ENCODE data around the gene PGAM5. TPM values are rescaled to one million over a fixed set of nuclear protein-coding genes. Genes with fewer than 3 reads are reported as not detected.

The PGAM5 gene
- total and polyA plus RNA-seq, 2 of the 4 experiments (the other 2 are of a cell fraction) = 25.2 to 37.8 TPM

DNA sequence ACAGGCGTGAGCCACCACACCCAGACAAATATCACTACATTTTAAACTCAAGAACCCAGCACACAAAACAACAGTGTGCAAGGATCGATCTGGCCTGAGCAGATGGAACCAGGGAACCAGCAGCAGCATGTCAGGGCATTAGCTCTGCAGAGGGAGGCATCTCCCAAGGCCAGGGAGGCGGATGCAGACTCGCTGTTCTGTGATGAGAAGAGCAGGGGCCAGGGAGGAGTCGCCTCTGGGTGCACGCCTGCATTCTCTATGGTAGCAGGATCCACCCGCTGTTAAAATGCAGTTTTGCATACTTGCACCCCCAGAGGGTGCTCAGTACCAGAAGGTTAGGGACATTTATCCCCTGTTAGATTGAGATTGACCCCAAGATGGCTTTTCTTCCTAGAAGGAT is 17.9 kb downstream of the PGAM5 start:
- Histone ChIP-seq H3K23ac (ENCODE audit: low read depth, low read length) (no peak overlapping the region), H3K9ac (ENCODE audit: low read depth, low read length) (no peak overlapping the region), H2AK5ac (ENCODE audit: low read depth, low read length) (no peak overlapping the region), H3K36me3 (ENCODE audit: control insufficient read depth, insufficient read depth, low read length) (peaks cover 71% of the 10 kb centered on the region), H3K27ac (ENCODE audit: insufficient read depth, low read length) (no peak overlapping the region), H2BK15ac (ENCODE audit: low read depth, low read length) (no peak overlapping the region), H3K4ac (ENCODE audit: low read depth, low read length) (no peak overlapping the region), H2BK5ac (ENCODE audit: low read depth, low read length, poor library complexity, severe bottlenecking) (no peak overlapping the region), H3K56ac (ENCODE audit: extremely low read depth, insufficient read depth, low read length) (no peak overlapping the region), H3K9me3 (ENCODE audit: control insufficient read depth, insufficient read depth, low read length) (no peaks in the 10 kb centered on the region), H3K4me2 (ENCODE audit: low read depth, low read length) (no peak overlapping the region), H4K91ac (ENCODE audit: insufficient read depth, low read depth, low read length) (no peak overlapping the region), H2BK20ac (ENCODE audit: low read depth, low read length) (no peak overlapping the region), H3K14ac (replicated peaks; ENCODE audit: low read depth, low read length) (no peak overlapping the region), H3K18ac (ENCODE audit: low read depth, low read length) (no peak overlapping the region), H4K5ac (ENCODE audit: low read depth, low read length) (no peak overlapping the region), H4K8ac (ENCODE audit: low read depth in 2 of 2, low read length in 2 of 2) (no peak overlapping the region), H2AFZ (replicated peaks; ENCODE audit: low read length, poor library complexity) (no peak overlapping the region), H3K79me1 (ENCODE audit: low read depth in 1 of 2, low read length in 2 of 2) (peaks cover 26 to 40% of the 10 kb centered on the region in 2 experiments), H2BK120ac (ENCODE audit: low read depth, low read length) (no peak overlapping the region), H3K9me1 (ENCODE audit: insufficient read depth, low read length) (no peaks in the 10 kb centered on the region), H2AK9ac (replicated peaks; ENCODE audit: low read depth, low read length, poor library complexity) (peak overlapping the region; percentile 76), H3K4me3 (ENCODE audit: insufficient read depth, low read depth, low read length) (no peak overlapping the region), H3K27me3 (ENCODE audit: control insufficient read depth, insufficient read depth, low read length) (no peaks in the 10 kb centered on the region), H3K4me1 (ENCODE audit: control insufficient read depth, insufficient read depth, low read length) (no peaks in the 10 kb centered on the region), H4K20me1 (ENCODE audit: insufficient read depth, low read length) (peaks cover 22% of the 10 kb centered on the region)
- intact Hi-C loops (cut with micrococcal nuclease) (no loop called here), dilution Hi-C loops (cut with HindIII; ENCODE audit: low sequenced_read_pairs, unreplicated experiment) (no loop called here), in situ Hi-C loops (cut with MboI; ENCODE audit: low sequenced_read_pairs) (no loop called here)
- CTCF ChIA-PET = no interaction called here
- BruUV-seq (replicated peaks) = no TSS peak
- ATAC-seq (ENCODE audit: low read depth) (no peak), DNase-seq (no peak)
- no CpG with 5 or more reads among the region's 7 CpGs for WGBS, 2 experiments (ENCODE audit: extremely low coverage in 2 of 2, insufficient read length in 1 of 2)
- TF ChIP-seq MXI1 (IDR thresholded peaks at IDR 0.05; ENCODE audit: borderline replicate concordance, low read depth, low read length) (no peak), CHD1 (IDR thresholded peaks at IDR 0.05; ENCODE audit: low read depth, low read length) (no peak), RCOR1 (IDR thresholded peaks at IDR 0.05; ENCODE audit: insufficient replicate concordance, low read length) (no peak), MAFK (IDR thresholded peaks at IDR 0.05; ENCODE audit: low read depth, low read length) (no peak), FOS (IDR thresholded peaks at IDR 0.05; ENCODE audit: low read depth, low read length) (no peak), BHLHE40 (IDR thresholded peaks at IDR 0.05; ENCODE audit: low read depth, low read length) (no peak), NFE2L2 (IDR thresholded peaks at IDR 0.05; ENCODE audit: low read depth, low read length) (no peak), RFX5 (IDR thresholded peaks at IDR 0.05; ENCODE audit: low read depth, low read length) (no peak), MAZ (IDR thresholded peaks at IDR 0.05; ENCODE audit: borderline replicate concordance, low read depth, low read length) (no peak), POLR2A (IDR thresholded peaks at IDR 0.05; ENCODE audit: low read depth, low read length) (no peak), CEBPB (IDR thresholded peaks at IDR 0.05; ENCODE audit: low read depth, low read length) (no peak), RAD21 (IDR thresholded peaks at IDR 0.05; ENCODE audit: low read length) (no peak), SMC3 (IDR thresholded peaks at IDR 0.05; ENCODE audit: low read depth, low read length) (no peak)
- TF ChIP-seq, protein P1, sequence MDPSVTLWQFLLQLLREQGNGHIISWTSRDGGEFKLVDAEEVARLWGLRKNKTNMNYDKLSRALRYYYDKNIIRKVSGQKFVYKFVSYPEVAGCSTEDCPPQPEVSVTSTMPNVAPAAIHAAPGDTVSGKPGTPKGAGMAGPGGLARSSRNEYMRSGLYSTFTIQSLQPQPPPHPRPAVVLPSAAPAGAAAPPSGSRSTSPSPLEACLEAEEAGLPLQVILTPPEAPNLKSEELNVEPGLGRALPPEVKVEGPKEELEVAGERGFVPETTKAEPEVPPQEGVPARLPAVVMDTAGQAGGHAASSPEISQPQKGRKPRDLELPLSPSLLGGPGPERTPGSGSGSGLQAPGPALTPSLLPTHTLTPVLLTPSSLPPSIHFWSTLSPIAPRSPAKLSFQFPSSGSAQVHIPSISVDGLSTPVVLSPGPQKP (IDR thresholded peaks at IDR 0.05; ENCODE audit: borderline replicate concordance, low read depth, low read length) = no peak
- TF ChIP-seq, protein P2, sequence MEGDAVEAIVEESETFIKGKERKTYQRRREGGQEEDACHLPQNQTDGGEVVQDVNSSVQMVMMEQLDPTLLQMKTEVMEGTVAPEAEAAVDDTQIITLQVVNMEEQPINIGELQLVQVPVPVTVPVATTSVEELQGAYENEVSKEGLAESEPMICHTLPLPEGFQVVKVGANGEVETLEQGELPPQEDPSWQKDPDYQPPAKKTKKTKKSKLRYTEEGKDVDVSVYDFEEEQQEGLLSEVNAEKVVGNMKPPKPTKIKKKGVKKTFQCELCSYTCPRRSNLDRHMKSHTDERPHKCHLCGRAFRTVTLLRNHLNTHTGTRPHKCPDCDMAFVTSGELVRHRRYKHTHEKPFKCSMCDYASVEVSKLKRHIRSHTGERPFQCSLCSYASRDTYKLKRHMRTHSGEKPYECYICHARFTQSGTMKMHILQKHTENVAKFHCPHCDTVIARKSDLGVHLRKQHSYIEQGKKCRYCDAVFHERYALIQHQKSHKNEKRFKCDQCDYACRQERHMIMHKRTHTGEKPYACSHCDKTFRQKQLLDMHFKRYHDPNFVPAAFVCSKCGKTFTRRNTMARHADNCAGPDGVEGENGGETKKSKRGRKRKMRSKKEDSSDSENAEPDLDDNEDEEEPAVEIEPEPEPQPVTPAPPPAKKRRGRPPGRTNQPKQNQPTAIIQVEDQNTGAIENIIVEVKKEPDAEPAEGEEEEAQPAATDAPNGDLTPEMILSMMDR (conservative IDR thresholded peaks at IDR 0.05; ENCODE audit: low read depth, low read length) = no peak
- TF ChIP-seq, protein P3, sequence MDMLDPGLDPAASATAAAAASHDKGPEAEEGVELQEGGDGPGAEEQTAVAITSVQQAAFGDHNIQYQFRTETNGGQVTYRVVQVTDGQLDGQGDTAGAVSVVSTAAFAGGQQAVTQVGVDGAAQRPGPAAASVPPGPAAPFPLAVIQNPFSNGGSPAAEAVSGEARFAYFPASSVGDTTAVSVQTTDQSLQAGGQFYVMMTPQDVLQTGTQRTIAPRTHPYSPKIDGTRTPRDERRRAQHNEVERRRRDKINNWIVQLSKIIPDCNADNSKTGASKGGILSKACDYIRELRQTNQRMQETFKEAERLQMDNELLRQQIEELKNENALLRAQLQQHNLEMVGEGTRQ (IDR thresholded peaks at IDR 0.05; ENCODE audit: low read depth, low read length) = no peak
- POLR2A ChIA-PET (ENCODE audit: unreplicated experiment) = no interaction called here
